Ishikawa (cell line): ENCODE results near the gene COL5A2.

Experiments used
- CEBPB ChIP-seq: IDR thresholded peaks from 2 replicates; pipeline ENCODE4 v1.6.1; 2012
- REST ChIP-seq: IDR thresholded peaks from 2 replicates; pipeline ENCODE4 v1.6.1; 2012; ENCODE audit warnings: low read depth, mild to moderate bottlenecking
- TAF1 ChIP-seq: IDR thresholded peaks from 2 replicates; pipeline ENCODE4 v1.6.1; 2012; ENCODE audit warnings: low read depth, mild to moderate bottlenecking
- USF1 ChIP-seq: IDR thresholded peaks from 2 replicates; pipeline ENCODE4 v1.6.1; 2012
- YY1 ChIP-seq: IDR thresholded peaks from 2 replicates; pipeline ENCODE4 v1.6.1; 2012; ENCODE audit warnings: low read depth

- no peak for TF ChIP-seq YY1
- no peak for TF ChIP-seq USF1
- no peak for TF ChIP-seq CEBPB
- TF ChIP-seq TAF1: no peak
- TF ChIP-seq REST: no peak
Observed at GRCh38 chr2:189161894-189162293, 17.7 kb downstream of the COL5A2 start.
